Stimulated activated CD8-positive, alpha-beta memory T cell treated with anti-CD3 and anti-CD28 coated beads, Interleukin-4, amount 100 ng/mL, for 24 hours (primary cell): Measurements from ENCODE around the gene PLPPR3.
A peak's percentile ranks its signal among the peaks of the same experiment; 100 is the strongest.

ENCODE experiments used
- DNase-seq: peaks from one replicate; pipeline ENCODE4 v3.0.0-alpha.2; 2020; ENCODE audit warnings: low read depth

The PLPPR3 gene

GRCh38 chr19:772730-773436 lies 48.9 kb downstream of the PLPPR3 start:
- DNase-seq, result no peak

GRCh38 chr19:772063-772462 lies 49.7 kb downstream of the PLPPR3 start:
- no peak for DNase-seq

DNA sequence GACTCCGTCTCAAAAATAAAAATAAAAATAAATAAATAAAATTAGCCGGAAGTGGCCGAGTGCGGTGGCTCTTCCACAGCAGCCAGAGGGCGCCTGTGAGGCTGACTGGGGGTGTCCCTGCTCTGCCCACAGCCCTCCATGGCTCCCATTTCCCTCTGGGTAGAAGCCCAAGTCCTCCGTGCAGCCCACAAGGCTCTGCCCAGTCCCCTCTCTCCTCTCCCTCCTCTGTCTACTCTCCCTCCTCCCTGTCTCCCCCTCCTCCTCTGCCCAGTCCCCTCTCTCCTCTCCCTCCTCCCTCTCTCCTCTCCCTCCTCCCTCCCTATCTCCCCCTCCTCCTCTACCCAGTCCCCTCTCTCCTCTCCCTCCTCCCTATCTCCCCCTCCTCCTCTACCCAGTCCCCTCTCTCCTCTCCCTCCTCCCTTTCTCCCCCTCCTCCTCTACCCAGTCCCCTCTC lies 50.4 kb downstream of the PLPPR3 start:
- peak; percentile 9 for DNase-seq

GRCh38 chr19:769616-770015 lies 52.1 kb downstream of the PLPPR3 start:
- DNase-seq, result no peak

DNA sequence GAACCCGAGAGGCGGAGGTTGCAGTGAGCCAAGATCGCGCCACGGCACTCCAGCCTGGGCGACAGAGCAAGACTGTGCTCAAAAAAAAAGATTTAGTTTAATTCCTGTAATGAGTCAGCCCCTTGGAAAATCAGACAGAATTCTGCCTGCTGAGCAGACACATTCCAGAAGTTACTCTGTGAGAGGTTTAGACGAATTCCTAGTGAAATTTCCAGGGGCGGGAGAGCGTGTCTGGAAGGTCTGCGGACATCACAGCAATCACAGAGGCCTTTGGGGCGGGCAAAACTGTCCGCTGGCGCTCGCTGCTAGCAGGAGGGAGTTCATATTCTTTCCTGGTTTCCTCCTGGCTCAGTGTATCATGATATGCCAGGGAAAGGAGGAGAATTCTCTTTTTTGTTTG lies 53.3 kb downstream of the PLPPR3 start:
- no peak for DNase-seq

- no peak for DNase-seq
Measured at GRCh38 chr19:765179-765738, 56.5 kb downstream of the PLPPR3 start.

DNA sequence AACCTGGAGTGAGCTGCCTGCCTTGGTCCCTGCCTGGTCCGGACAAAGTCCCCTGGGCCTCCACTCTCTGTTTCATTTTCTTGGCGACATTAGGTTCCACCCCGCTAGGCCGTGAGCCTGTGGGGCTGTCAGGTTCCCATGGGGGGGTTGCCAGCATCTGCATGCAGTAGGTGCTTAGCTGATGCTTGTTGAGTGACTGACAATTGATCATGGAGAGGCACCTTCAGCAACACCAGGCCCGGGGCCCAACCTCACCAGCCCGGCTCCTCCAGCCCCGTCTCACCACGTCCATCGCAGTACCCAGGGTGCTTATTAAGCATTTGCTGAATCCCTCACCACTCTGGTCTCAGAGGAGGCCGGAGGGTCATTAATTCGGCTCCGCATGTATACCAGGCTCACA lies 57.5 kb downstream of the PLPPR3 start:
- DNase-seq, result no peak

DNA sequence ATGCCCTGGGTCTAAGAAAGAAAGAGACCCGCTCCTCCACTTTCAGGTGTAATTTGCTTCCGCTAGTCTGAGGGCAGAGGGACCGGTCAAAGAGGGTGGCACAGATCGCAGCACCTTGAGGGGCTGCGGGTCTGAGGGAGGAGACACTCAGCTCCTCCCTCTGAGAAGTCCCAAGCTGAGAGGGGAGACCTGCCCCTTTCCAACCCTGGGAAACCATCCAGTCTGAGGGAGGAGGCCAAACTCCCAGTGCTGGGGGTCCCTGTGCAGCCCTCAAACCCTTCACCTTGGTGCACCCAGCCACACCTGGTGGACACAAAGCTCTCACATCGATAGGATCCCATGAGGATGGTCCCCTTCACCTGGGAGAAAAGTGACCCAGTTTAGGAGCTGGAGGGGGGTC lies 57.9 kb downstream of the PLPPR3 start:
- no peak for DNase-seq

GRCh38 chr19:763181-763580 lies 58.6 kb downstream of the PLPPR3 start:
- DNase-seq, result no peak
